HG02623 (cell line): ENCODE data around the gene ZCCHC7.

Experiments used
- ATAC-seq: cut with Tn5 transposase; IDR thresholded peaks from one replicate; pipeline ENCODE4 v1.9.1; 2021; ENCODE audit warnings: moderate library complexity; ENCODE audit not compliant: unreplicated experiment

ZCCHC7 gene

DNA sequence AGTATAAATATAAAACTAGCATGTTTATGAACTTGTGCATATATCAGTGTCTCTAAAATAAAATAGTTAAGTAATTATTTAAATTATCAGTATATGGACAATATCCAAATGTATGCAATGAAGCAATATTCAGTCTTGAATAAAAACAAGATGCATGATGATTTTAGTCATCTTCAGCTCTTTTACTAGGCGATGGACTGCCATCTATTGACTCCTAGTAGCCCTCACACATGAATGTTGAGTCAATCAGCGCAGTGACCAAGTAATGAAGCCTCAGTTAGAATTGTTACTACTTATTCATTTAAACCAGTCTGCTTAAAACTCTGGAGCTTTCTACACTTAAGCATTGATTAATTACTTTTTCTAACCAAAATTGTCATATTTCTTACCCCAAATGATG lies 209.2 kb downstream of the ZCCHC7 start:
- peak; percentile 42 for ATAC-seq

DNA sequence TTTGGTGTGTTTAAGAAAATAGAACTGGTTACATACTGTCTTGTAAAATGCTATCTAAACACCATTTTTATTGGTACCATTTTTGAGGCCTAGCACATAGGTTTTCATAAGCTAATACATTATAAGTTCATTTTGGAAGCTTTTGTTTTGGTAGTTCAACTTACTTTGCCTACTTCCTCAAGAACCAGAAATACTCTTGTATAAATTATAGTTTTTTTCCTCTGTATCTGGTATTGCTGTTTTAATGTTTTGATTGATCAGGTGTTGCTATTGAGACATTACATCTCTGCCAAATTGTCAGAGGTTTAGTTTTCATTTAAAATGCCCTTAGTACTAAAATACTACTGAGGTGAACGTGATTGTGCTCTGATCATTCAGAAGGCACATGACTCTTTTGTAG lies 211.5 kb downstream of the ZCCHC7 start:
- ATAC-seq: no peak

DNA sequence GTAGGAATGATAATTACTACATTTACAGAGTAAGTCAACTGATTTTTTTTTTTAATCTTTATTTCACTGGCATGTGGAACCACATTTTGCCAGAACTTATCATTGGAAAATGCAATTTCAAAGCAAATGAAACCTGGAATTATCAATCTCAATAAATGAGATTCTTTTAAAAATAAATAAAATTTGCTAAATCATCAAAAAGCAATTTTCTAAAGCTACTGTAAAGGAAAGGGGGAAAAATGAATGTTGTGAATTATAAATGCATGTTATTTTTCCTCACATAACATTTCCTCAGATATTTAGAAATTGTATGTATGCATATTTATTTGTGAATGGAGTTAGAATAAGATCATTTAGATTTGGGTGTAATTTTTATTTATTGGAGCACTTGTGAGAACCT lies 212.2 kb downstream of the ZCCHC7 start:
- ATAC-seq: no peak

DNA sequence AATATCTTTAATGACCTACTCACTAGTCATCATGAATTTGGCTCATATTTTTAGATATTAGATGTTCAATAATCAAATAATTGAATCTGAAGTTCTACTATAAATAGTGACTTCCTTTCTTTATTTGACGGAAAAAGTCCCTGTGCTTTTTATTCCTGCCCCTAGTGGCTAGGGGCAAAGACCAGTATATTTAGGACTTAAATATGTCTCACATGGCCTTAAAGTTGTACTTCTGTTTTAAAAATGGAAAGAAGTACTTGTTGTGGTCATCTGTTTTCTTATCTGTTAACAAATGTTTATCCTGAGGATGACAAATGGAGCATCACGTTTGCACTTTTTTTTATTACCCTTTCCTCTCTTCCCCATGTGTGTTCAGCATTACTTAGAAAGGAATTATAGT lies 212.9 kb downstream of the ZCCHC7 start:
- ATAC-seq: no peak

DNA sequence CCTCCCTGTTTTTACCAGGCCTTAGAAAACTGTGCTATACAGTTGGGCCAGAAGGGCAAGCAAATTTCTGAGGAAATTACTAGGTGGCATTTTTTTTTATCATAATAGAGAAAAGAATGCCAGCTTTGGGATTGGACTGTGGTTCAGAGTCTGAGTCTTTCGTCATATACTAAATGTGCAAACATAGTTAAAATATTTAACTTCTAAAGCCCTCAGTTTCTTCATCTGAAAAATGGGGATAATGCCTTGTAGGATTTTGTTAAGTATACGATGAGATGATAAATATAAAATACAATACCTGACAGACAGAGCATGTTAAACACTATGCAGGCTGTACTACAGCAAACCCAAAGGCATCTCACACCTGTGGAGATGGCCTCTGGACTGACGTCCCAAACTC lies 214.9 kb downstream of the ZCCHC7 start:
- no peak for ATAC-seq

DNA sequence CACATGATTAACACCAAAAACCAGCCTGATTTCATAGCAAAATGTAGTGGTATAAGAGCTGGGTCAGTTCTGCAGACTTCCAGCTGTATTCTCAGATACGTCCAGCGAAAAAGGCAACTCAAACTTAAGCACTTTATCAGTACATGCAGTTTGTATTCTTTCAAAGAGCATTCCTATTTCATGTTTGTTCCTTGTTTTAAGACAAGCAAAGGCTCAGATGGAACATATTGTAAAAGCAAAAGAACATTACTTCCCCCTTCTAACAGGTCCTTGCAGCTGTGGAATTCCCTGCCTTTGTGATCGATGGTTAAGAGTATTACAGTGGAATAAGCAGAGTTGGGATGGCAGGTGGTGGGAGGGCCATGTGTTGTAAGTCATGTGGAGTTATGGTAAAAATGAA lies 215.8 kb downstream of the ZCCHC7 start:
- ATAC-seq: no peak

DNA sequence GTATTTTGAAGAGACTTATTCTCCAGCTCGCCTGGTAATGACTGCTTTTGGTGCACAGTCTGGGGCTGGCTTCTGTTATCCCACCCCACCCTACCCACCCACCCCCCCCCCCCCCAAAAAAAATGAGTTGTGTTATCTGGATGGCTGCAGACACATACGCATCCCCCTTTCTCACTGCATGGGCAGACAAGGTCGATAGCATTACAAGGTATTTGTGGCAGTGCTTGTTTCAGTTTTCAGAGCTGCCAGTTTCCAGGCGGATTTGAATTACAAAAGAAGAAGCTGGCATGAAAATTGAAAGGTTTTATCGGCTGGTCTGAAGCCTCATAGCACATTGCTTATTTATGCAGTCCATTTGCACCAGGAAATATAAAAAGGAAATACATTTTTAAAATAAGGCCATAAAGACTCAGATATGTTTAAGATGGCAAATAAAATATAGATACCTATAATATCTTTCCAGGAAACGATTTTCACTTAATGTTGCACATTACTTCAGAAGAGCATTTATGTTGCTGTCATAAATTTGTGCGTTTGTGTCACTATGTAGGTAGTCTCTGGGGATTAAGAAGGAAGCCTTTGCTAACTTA lies 217.0 kb downstream of the ZCCHC7 start:
- ATAC-seq: no peak

DNA sequence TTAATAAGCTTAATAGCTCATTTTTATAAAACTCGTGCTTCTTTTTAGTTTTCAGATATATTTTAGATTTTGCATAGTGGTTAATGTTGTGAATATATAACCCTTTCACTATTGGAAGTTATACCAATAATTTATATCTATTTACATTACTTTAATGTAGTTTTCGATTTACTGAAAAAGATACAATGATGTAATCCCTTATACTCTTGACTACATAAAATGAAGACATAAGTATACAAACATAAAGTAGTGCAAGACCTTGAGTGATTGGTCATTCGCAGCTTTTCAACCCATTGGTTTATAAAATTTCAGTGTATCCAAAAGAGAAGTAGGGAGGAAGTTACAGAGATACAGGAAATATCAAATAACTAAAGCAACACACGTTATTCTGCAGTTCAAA lies 217.8 kb downstream of the ZCCHC7 start:
- no peak for ATAC-seq

DNA sequence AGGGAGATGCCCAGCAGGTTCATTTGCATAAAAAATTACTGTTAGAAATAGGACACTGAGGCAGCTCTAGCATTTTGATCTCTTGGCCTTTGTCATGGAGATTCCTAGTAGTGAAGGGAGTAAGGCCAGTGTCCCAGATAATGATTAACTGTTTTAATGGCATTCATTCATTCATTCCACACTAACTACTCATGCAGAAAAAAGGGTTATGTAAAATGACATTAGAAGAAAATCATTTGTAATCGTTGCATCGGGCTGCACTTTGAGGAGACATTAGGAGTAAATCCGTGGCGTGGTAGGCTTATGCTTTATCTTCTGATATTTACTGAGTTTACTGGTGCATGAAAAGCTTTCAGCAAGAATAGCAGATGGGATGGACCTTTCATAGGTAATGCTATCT lies 219.5 kb downstream of the ZCCHC7 start:
- ATAC-seq: no peak

DNA sequence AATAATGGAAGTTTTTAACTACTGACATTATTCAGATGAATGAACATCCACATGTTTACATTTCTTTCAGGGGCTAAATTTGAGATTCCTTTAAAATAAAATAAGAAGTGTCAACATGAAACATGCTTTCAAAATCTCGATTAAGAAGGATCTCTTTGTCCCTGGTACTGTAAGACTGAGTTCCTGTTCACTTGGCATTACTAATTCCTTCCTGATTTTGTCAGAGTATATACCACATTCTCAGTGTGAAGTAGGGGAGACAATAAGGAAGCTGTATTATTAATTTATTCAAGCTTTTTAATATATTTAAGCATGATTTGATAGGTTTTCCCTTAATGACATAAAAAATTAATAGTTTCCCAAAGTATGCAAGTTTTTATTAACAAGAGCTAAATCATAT lies 220.6 kb downstream of the ZCCHC7 start:
- no peak for ATAC-seq

DNA sequence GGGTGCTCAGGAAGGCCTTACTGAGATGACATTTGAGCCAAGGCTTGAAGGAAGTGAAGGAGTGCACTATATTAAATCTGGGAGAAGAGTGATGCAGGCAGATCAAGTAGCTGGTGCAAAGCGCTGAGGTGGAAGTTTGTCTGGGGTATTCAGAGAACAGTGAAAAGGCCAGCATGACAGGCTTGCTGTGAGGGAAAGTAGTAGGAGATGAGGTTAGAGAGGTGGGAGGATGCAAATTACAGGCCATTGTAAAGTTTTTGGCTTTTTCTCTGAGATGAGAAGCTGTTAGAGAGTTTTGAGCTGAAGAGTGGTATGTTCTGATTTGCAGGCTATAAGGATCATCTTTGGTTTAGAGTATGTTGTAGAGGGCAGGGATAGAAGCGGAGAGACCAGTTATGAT lies 221.3 kb downstream of the ZCCHC7 start:
- no peak for ATAC-seq

DNA sequence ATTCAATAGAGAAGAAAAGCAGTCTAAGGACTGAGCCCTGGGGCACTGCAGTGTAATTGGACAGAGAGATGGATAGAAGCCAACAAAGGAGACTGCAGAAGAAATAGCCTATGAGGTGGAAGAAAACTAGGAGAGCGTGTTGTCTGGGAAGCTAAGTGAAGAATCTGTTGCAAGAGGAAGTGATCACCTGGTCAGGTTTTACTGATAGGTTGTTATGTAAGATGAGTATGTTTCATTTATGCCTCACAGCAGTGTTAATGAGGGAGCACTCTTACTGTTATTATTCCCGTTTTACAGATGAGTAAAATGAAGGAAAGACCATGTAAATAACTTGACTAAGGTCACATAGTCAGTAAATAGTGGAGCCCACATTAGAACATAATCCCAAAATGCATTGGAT lies 222.1 kb downstream of the ZCCHC7 start:
- ATAC-seq: no peak

DNA sequence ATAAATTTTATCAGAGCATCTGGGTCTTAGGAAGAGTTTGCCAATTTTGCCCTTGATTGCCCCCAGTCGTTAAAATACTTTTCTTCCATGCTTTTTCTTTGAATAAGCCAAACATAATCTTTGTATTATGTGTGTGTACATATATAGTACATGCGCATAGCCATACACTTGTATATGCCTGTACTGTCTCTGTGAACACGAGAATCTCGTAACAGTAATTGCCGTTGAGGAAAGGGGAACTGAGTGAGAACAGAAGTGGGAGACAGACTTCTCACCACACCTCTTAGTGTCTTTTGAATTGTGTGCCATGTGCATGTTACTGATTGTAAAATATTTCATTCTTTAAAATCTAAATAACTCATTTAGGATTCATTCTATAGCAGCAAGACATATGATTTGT lies 222.5 kb downstream of the ZCCHC7 start:
- no peak for ATAC-seq

DNA sequence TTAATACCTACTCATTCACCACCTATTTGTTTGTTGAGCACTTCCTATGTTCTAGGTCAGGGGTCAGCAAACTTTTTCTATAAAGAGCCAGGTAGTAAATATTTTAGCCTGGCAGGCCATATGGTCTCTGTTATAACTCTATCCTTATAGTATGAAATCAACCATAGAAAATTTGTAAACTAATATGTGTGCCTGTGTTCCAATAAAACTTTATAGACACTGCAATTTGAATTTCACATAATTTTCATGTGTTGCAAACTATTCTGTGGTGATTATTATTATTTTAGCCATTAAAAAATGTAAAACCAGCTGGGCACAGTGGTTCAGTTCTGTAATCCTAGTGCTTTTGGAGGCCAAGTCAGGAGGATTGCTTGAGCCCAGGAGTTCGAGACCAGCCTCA lies 223.3 kb downstream of the ZCCHC7 start:
- ATAC-seq: no peak

DNA sequence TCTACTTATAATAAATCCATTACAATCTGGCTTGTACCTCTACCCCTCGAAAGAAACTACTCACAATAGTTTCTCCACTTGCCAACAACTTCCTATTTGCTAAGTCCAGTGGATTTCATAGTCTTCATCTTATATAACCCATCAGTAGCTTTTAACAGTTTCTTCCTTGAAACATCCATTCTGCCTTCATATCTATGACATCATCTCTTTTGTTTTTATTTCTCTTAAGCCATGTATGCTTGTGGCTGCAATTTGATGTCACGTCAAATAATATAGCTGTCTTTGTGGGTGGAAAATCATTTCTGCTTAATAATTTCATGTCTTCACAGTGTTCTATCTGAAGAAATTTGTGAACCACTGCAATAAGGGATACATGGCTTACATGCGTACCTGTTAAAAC lies 224.7 kb downstream of the ZCCHC7 start:
- no peak for ATAC-seq

DNA sequence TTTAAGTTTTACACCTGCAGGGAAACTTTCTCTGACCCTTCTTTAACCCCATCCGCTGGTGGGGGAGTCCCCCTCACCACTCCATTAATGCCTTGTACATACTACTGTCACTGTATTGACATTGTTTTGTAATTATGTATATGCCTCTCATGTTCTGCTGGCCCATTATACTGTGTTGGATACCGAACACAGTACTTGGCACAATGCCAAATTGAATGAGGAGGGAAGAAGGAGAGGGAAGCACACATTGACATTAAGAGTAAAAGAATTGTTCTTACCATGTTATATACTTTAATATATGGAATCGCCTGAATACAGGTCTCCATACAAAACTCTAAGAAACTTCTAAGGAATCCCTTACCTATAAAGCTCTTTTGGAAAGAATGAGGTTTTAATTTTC lies 228.5 kb downstream of the ZCCHC7 start:
- ATAC-seq: no peak

DNA sequence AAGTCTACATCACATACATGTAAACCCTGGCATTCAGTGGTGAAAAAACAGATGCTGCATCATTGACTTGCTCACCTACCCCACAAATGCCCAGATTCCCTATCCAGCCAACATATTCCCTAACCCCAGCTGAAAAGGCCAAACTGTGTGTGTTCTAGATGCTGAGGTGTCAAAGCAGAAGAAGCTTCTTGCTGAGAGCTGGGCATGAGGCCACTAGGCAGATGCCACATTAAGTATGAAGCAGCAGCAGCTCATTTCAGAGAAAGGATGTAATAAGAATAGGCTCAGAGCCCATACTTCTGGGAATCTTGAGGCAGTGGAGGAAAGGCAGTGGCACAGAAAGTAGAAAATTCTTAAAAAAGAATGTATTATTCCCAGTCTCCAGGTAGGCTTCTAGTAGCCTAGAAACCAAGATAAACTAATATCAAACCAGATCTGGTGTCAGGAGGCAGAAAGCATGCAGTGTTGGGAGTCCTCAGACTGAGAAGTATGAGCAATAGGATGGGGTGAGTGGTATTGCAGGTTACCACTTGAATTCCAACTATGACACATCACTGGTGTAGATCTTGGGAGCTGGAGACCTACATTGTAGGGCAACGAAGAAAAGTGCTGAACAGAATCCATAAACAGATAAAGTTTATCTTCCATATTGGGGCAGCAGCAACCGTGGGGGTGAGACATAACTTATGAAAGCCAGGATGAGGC lies 230.3 kb downstream of the ZCCHC7 start:
- ATAC-seq: no peak

DNA sequence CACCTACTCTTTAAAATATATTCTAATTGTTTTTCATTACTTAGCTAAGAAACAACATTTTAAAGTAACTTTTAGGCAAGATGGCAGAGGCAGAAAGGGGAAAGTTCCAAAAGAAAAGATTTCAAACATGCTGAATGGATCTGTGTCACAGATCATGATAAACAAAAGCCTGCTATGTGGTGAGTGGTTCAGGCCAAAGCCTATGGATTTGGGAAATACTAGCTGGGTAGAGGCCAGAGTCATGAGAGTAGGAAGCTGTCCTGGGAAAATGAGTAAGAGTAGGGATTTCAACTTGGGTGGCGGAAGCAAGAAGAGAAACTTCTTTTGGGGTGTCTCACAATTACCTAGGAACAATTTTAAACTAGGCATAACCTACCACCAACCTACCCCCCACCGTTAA lies 233.4 kb downstream of the ZCCHC7 start:
- ATAC-seq: no peak

DNA sequence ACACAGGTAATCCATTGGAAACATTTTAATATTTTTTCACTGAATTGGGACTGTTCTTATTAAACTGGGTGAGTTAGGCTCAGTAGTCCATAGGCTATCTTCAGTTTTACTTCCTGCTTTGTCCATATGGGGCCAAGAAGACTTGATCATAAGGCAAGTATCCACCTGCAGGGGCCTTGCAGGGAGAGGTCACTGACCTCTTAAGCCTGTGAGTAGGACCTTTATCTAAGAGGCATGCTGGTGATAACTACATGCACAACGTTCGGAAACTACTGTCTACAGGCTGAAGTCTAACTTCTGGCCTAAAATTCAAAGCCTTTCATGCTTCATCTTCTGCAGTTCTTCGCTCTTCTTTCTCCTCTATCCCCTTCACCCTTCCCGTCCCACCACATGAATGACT lies 242.1 kb downstream of the ZCCHC7 start:
- ATAC-seq: no peak

DNA sequence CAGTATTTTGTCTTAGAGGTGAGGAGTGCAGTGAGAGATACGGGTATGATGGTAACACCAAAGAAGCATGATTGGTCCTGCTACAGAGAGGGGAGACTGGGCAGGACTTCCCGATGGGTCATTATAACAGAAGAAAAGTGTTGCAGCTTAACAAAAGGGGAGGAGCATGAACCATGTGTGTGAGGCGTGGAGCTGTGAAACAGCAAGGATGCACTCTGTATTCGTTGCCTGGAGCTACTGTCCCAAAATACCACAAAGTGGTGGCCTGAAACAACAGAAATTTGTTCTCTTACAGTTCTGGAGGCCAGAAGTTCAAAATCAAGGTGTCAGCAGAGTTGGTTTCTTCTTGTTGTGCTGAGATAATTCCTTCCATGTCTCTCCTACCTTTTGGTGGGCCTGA lies 242.8 kb downstream of the ZCCHC7 start:
- no peak for ATAC-seq

DNA sequence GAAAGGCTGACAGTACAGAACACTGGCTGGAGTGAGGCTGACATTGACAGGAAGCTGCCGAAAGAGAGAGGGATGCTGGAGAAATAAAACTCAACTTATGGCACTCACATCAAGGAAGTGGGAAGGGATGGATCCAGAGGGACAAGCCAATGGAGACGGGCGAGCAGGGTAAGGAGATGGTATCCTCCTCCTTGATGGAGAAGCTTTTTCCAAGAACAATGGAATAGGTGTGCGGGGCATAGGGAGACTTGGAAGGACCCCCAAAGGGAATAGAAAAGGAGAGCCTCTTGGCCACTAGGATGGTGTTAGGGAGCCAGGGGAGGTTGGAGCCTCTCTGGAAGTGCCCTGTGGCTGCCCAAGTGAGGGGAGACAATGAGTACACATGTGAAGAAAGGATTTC lies 243.8 kb downstream of the ZCCHC7 start:
- ATAC-seq: no peak

DNA sequence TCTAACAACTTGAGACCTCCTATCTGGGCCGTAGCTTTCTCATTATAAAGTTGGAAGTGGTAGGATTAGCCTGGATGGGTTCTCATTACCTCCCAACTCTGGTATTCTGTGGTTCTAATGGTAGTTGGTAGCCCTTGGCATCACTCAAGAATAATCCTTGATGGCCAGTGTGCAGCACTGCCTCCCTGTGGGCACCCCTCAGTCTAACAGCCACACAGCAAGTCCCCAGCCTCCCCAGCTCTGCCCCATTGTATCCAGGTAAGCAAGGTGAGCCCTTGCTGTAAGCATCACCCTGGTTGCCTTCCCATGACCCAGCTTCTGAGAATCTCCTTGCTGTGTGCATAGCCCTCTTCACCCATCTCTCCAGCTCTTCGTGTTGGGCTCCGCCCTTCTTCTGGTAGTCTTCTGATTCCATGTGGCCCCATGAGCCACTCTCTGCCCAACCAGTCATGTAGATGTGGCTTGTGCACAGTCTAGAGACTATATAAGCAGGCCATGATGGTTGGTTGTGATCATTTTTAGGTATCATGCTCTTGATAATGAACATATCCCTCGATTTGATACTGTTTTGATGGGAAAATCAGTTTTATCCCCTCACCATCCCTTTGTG lies 244.5 kb downstream of the ZCCHC7 start:
- ATAC-seq: no peak

DNA sequence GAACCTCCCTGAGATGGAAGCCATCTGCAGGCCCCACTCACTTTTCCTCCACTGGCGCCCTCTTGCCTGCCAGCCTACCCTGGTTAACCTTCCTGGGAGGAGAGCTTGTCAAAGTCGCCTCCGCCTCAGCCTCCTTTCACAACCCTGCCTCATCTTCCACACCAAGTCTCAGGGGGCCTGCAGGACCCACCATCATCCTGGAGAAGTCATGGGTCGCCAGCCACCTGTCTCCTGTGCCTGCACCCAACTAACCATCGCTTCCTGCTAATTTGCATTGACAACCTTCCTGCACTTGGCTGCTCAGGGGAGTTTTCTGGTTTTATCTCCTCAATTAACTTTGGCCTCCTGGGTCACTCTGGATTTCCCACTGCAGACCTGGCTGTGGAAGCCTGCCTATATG lies 249.3 kb downstream of the ZCCHC7 start:
- peak; percentile 36 for ATAC-seq
